ENCODE measurements around the gene TNNT1. TPM values are rescaled to one million over a fixed set of nuclear protein-coding genes. Genes with fewer than 3 reads are reported as not detected.
"Not testable (repeated sequence)": the region's sequence is repeated elsewhere in the genome, so short reads cannot be mapped to it uniquely, and the experiment has no call there.

The TNNT1 gene
- total RNA-seq, 1 experiment from 2014 or later, result 116 TPM

GRCh38 chr19:55173186-55173713 lies 24.2 kb upstream of the TNNT1 start:
- Histone ChIP-seq H3K9me3 (ENCODE audit: control insufficient read depth, insufficient read depth, low read depth, low read length) (no peaks in the 10 kb centered on the region), H3K4me1 (ENCODE audit: control insufficient read depth, insufficient read depth, low read length) (peaks cover 8% of the 10 kb centered on the region; the same call in 1 of the 2 replicates), H3K27me3 (ENCODE audit: control insufficient read depth, insufficient read depth, low read length) (no peaks in the 10 kb centered on the region), H3K27ac (ENCODE audit: low read length) (peak overlapping the region; percentile 80), H3K36me3 (ENCODE audit: control insufficient read depth, insufficient read depth, low read length) (no peaks in the 10 kb centered on the region), H3K4me3 (ENCODE audit: low read depth in 2 of 2, low read length in 2 of 2) (peak overlapping the region; percentile 61 to 79)
- ChIA-PET CTCF (interaction anchor here (1.0 kb wide), 1 partner anchor 14 kb away, joined by 22 read pairs; no protein-coding TSS in a partner anchor), POLR2A (interaction anchor here (0.5 to 0.7 kb wide), 3 partner anchors 9 to 36 kb away, joined by 3 to 11 read pairs (median 5); partner anchors contain the start of gene PTPRH)
- in situ Hi-C loops (cut with HindIII; ENCODE audit: low pct_unique_long_range_greater_than_20kb, low sequenced_read_pairs), result no loop called here
- DNase-seq (ENCODE audit: low read depth, low spot score) (no peak), ATAC-seq (no peak; the same call in 1 of the 2 replicates)
- intact Hi-C loops (cut with micrococcal nuclease; ENCODE audit: unreplicated experiment), result no loop called here
- BruUV-seq (replicated peaks), result no TSS peak
- no peak for TF ChIP-seq TCF7L2 (IDR thresholded peaks at IDR 0.05; ENCODE audit: low read depth, low read length)
- no peak for TF ChIP-seq POLR2AphosphoS5 (IDR thresholded peaks at IDR 0.05; ENCODE audit: low read depth, low read length)
- no peak for TF ChIP-seq CTCF (IDR thresholded peaks at IDR 0.05)
- no peak for TF ChIP-seq SIN3A (IDR thresholded peaks at IDR 0.05; ENCODE audit: borderline replicate concordance, insufficient read depth, low read depth, low read length)

GRCh38 chr19:55172741-55173140 lies 23.7 kb upstream of the TNNT1 start:
- ATAC-seq, result no peak
- no peak for TF ChIP-seq CTCF (IDR thresholded peaks at IDR 0.05)
- no peak for TF ChIP-seq POLR2AphosphoS5 (IDR thresholded peaks at IDR 0.05; ENCODE audit: low read depth, low read length)
- no peak for TF ChIP-seq SIN3A (IDR thresholded peaks at IDR 0.05; ENCODE audit: borderline replicate concordance, insufficient read depth, low read depth, low read length)
- no peak for TF ChIP-seq TCF7L2 (IDR thresholded peaks at IDR 0.05; ENCODE audit: low read depth, low read length)
- TF ChIP-seq REST (IDR thresholded peaks at IDR 0.05; ENCODE audit: insufficient read depth in 1 of 2, low read depth in 2 of 2, low read length in 1 of 2), result no peak
- no peaks in the 10 kb centered on the region for H3K36me3 ChIP-seq (ENCODE audit: control insufficient read depth, insufficient read depth, low read length)
- POLR2A ChIA-PET, result interaction anchor here (0.5 to 0.7 kb wide), 2 partner anchors 8 to 29 kb away, joined by 5 to 11 read pairs; no protein-coding TSS in a partner anchor
- H3K27me3 ChIP-seq (ENCODE audit: control insufficient read depth, insufficient read depth, low read length), result no peaks in the 10 kb centered on the region
- intact Hi-C loops (cut with micrococcal nuclease; ENCODE audit: unreplicated experiment) (no loop called here), in situ Hi-C loops (cut with HindIII; ENCODE audit: low pct_unique_long_range_greater_than_20kb, low sequenced_read_pairs) (no loop called here)
- no peak for DNase-seq (ENCODE audit: low read depth, low spot score)
- peaks cover 8% of the 10 kb centered on the region; the same call in 1 of the 2 replicates for H3K4me1 ChIP-seq (ENCODE audit: control insufficient read depth, insufficient read depth, low read length)
- CTCF ChIA-PET, result interaction anchor here (1.0 kb wide), 1 partner anchor 13 kb away, joined by 22 read pairs; no protein-coding TSS in a partner anchor
- peak overlapping the region; percentile 80 for H3K27ac ChIP-seq (ENCODE audit: low read length)
- BruUV-seq (replicated peaks), result no TSS peak
- H3K9me3 ChIP-seq (ENCODE audit: control insufficient read depth, insufficient read depth, low read depth, low read length), result no peaks in the 10 kb centered on the region
- H3K4me3 ChIP-seq (ENCODE audit: low read depth in 2 of 2, low read length in 2 of 2), result peak overlapping the region; percentile 61 to 79

- POLR2A ChIA-PET, result not testable (repeated sequence)
Measured at GRCh38 chr19:55172318-55172717, 23.3 kb upstream of the TNNT1 start.

More at GRCh38 chr19:55172318-55172717, 23.3 kb upstream of the TNNT1 start:
- Histone ChIP-seq H3K27ac (ENCODE audit: low read length) (peak overlapping the region; percentile 29; the same call in 1 of the 2 replicates), H3K4me3 (ENCODE audit: low read depth in 2 of 2, low read length in 2 of 2) (peak overlapping the region in 1 of 2 experiments; percentile 79; a peak in 2 of 4 replicates)
- H3K36me3 ChIP-seq (ENCODE audit: control insufficient read depth, insufficient read depth, low read length); BruUV-seq (replicated peaks); ATAC-seq; H3K4me1 ChIP-seq (ENCODE audit: control insufficient read depth, insufficient read depth, low read length); H3K27me3 ChIP-seq (ENCODE audit: control insufficient read depth, insufficient read depth, low read length); CTCF ChIA-PET; H3K9me3 ChIP-seq (ENCODE audit: control insufficient read depth, insufficient read depth, low read depth, low read length); in situ Hi-C loops (cut with HindIII; ENCODE audit: low pct_unique_long_range_greater_than_20kb, low sequenced_read_pairs); intact Hi-C loops (cut with micrococcal nuclease; ENCODE audit: unreplicated experiment); DNase-seq (ENCODE audit: low read depth, low spot score): not testable (repeated sequence)
